Measurements from ENCODE around the gene MIX23. TPM values are rescaled to one million over a fixed set of nuclear protein-coding genes. Genes with fewer than 3 reads are reported as not detected.

Gene MIX23
- total RNA-seq, 3 donors from 2014 or later (not counting 1 experiment from before 2014, with no cell fraction given), result 9.6 to 16.4 (median 14.1) TPM

DNA sequence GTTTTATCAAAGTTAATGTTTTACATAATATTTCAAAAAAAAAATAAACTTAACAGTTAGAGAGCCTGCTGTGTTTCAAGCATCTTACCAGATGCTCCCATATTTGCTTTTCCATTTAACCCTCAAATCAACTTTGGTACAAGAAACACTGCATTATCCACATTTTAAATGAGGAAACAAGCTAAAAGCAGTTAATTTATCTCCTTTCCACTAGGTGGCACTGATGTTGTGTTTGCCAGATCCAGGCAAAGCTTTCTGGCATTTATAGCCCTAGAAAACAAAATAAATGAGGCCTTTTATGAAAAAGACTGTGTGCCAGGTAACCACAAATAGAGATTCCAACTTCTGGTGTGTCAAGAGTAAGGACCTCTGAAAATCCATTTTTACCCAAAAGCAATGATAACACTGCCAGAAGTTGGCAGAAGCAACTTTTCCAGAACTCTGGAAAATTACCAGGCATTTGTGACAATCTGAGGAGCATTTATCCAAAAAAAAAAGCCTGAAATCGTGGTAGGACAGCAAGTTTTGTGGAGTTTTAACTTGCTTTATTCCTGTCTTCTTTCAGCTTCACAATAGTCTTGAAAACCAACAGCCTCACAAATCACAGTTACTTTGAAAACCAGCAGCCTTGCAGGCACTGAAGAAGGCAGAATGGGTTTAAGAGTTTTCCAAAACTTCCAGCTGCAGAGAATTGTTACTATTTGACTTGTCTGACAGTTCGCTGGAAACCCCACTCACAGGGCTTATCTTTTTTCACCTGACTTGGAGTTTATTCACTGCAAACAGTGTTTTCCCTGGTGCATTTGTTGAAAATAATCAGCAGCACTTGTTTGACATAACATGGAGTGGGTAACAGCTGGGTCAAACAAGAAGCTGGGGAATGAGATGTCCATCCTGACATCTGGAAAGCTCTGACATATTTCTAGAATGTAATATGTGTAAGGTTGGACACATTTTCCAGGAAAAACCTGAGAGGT lies 10.1 kb upstream of the MIX23 start:
- TF ChIP-seq, protein P1, sequence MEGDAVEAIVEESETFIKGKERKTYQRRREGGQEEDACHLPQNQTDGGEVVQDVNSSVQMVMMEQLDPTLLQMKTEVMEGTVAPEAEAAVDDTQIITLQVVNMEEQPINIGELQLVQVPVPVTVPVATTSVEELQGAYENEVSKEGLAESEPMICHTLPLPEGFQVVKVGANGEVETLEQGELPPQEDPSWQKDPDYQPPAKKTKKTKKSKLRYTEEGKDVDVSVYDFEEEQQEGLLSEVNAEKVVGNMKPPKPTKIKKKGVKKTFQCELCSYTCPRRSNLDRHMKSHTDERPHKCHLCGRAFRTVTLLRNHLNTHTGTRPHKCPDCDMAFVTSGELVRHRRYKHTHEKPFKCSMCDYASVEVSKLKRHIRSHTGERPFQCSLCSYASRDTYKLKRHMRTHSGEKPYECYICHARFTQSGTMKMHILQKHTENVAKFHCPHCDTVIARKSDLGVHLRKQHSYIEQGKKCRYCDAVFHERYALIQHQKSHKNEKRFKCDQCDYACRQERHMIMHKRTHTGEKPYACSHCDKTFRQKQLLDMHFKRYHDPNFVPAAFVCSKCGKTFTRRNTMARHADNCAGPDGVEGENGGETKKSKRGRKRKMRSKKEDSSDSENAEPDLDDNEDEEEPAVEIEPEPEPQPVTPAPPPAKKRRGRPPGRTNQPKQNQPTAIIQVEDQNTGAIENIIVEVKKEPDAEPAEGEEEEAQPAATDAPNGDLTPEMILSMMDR (IDR thresholded peaks at IDR 0.05), result peak; percentile 76
- no peaks in the 10 kb centered on the region for H3K9me3 Mint-ChIP-seq
- peak; percentile 57 to 76 (median 65) for ATAC-seq
- no peaks in the 10 kb centered on the region for H3K36me3 Mint-ChIP-seq
- H3K36me3 ChIP-seq (ENCODE audit: control insufficient read depth, insufficient read depth, low read length), result no peaks in the 10 kb centered on the region
- WGBS (ENCODE audit: insufficient coverage), result 57% methylated on average over 2 of the region's 2 CpGs
- intact Hi-C loops (cut with micrococcal nuclease), result loop anchor here (1.0 kb wide), 1 partner anchor 286 kb away; no protein-coding TSS in a partner anchor
- no peaks in the 10 kb centered on the region for H3K27me3 ChIP-seq (ENCODE audit: control insufficient read depth, insufficient read depth, low read length)
- peaks cover 3 to 5% of the 10 kb centered on the region in 2 donors for H3K4me1 Mint-ChIP-seq
- H3K27me3 Mint-ChIP-seq (ENCODE audit: low read depth in 2 of 2), result no peaks in the 10 kb centered on the region
- H3K27ac Mint-ChIP-seq, result no peak overlapping the region
- H3K4me3 Mint-ChIP-seq, result no peak overlapping the region
- no peak overlapping the region for H3K27ac ChIP-seq (ENCODE audit: low read length)
- no peaks in the 10 kb centered on the region for H3K9me3 ChIP-seq (ENCODE audit: control insufficient read depth, insufficient read depth, low read length)
- H3K4me1 ChIP-seq (ENCODE audit: control insufficient read depth, insufficient read depth, low read length), result no peaks in the 10 kb centered on the region
- DNase-seq, result peak in 1 of 2 donors; percentile 69
- H3K4me3 ChIP-seq (ENCODE audit: low read length), result no peak overlapping the region

DNA sequence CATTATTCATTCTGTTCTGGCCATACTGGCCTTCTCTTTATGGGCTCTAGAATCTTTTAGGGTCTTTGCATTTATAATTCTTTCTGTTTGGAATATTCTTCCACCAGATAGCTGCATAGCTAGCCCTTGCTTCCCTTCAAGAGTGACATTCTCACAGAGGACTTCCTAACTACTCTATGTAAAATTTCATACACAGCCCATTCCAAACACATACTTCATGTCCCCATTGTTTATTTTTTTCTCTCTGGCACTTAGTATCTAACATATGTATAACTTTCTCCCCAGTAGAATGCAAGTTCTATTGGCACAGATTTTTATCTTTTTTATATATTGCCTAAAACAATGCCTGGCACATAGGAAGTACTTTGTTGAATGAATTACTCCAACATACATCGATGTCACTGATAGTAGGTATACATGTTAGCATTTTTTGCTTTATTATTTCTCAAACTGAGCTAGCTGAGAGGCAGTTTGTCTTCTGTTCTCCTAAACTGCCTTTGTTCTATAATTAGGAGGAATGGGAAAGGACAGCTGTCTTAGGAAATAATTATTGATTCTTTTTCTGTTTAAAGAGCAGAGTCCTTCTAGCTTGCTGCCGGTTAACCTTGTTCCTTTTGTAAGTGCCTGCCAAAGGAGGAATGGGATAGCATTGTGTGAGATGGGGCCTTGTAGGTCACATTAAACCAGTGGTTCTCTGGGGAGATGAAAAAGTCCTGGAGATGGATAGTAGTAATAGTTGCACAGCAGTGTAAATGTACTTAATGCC lies 8.8 kb upstream of the MIX23 start:
- Histone ChIP-seq H3K36me3 (ENCODE audit: control insufficient read depth, insufficient read depth, low read length) (peaks cover 3% of the 10 kb centered on the region), H3K27ac (ENCODE audit: low read length) (no peak overlapping the region), H3K27me3 (ENCODE audit: control insufficient read depth, insufficient read depth, low read length) (no peaks in the 10 kb centered on the region), H3K4me1 (ENCODE audit: control insufficient read depth, insufficient read depth, low read length) (no peaks in the 10 kb centered on the region), H3K9me3 (ENCODE audit: control insufficient read depth, insufficient read depth, low read length) (no peaks in the 10 kb centered on the region), H3K4me3 (ENCODE audit: low read length) (no peak overlapping the region)
- Mint-ChIP-seq H3K27ac (no peak overlapping the region), H3K27me3 (ENCODE audit: low read depth in 2 of 2) (no peaks in the 10 kb centered on the region), H3K36me3 (no peaks in the 10 kb centered on the region), H3K4me1 (peaks cover 3 to 5% of the 10 kb centered on the region in 2 donors), H3K9me3 (no peaks in the 10 kb centered on the region), H3K4me3 (no peak overlapping the region)
- ATAC-seq, result no peak
- 92% methylated on average over 1 of the region's 2 CpGs for whole genome bisulfite sequencing (ENCODE audit: insufficient coverage)
- no peak for DNase-seq
- intact Hi-C loops (cut with micrococcal nuclease), result no loop called here
- TF ChIP-seq, protein P1 (IDR thresholded peaks at IDR 0.05), result no peak

DNA sequence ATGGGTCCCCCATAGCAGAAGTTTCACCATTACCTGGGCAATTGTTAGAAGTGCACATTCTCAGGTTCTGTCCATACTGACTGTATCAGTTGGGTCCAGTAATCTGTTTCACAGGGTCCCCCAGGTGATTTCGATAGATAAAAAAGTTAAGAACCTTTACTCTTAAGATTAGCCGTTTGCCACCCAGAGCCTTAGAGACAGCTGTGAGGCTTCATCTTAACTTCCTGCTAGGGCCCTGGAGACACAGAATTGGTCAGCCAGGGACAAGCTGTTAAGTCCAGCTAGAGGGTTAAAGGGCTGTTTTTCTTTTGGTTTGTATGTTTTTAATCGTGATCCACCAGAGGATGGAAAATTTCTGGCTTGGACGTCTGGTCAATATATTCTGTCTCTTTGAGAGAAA lies 7.6 kb upstream of the MIX23 start:
- no peaks in the 10 kb centered on the region for H3K36me3 Mint-ChIP-seq
- H3K36me3 ChIP-seq (ENCODE audit: control insufficient read depth, insufficient read depth, low read length), result peaks cover 3% of the 10 kb centered on the region
- no peaks in the 10 kb centered on the region for H3K4me1 ChIP-seq (ENCODE audit: control insufficient read depth, insufficient read depth, low read length)
- no peaks in the 10 kb centered on the region for H3K27me3 Mint-ChIP-seq (ENCODE audit: low read depth in 2 of 2)
- TF ChIP-seq, protein P1 (IDR thresholded peaks at IDR 0.05), result no peak
- WGBS (ENCODE audit: insufficient coverage), result 82% methylated on average over 3 of the region's 4 CpGs
- no peak overlapping the region for H3K27ac Mint-ChIP-seq
- no peak overlapping the region for H3K27ac ChIP-seq (ENCODE audit: low read length)
- H3K9me3 Mint-ChIP-seq, result no peaks in the 10 kb centered on the region
- intact Hi-C loops (cut with micrococcal nuclease), result no loop called here
- no peak for DNase-seq
- no peaks in the 10 kb centered on the region for H3K27me3 ChIP-seq (ENCODE audit: control insufficient read depth, insufficient read depth, low read length)
- H3K4me1 Mint-ChIP-seq, result peaks cover 3 to 5% of the 10 kb centered on the region in 2 donors
- no peak overlapping the region for H3K4me3 Mint-ChIP-seq
- no peak for ATAC-seq
- H3K9me3 ChIP-seq (ENCODE audit: control insufficient read depth, insufficient read depth, low read length), result no peaks in the 10 kb centered on the region
- H3K4me3 ChIP-seq (ENCODE audit: low read length), result no peak overlapping the region

All from natural killer cell (primary cell).